T-helper 1 cell treated with Interleukin-12 subunit alpha and Interleukin-12 subunit beta and Interleukin-4 antibody, amounts not matched to agents 30 μg/mL and 1 μg/mL, for 36 hours (primary cell): ENCODE results near the gene CFAP65.

ENCODE experiments used
- H3K27ac Mint-ChIP-seq: one replicate; pipeline ENCODE4 v1.8.0; 2021; ENCODE audit warnings: mild to moderate bottlenecking, mixed read lengths
- H3K27me3 Mint-ChIP-seq: one replicate; pipeline ENCODE4 v1.8.0; 2021; ENCODE audit warnings: low read depth, mixed read lengths
- H3K36me3 Mint-ChIP-seq: one replicate; pipeline ENCODE4 v1.8.0; 2021; ENCODE audit warnings: low read depth, mixed read lengths
- H3K4me1 Mint-ChIP-seq: one replicate; pipeline ENCODE4 v1.8.0; 2021; ENCODE audit warnings: low read depth, mixed read lengths
- H3K4me3 Mint-ChIP-seq: one replicate; pipeline ENCODE4 v1.8.0; 2021; ENCODE audit warnings: mild to moderate bottlenecking, moderate library complexity, mixed read lengths
- H3K9me3 Mint-ChIP-seq: one replicate; pipeline ENCODE4 v1.8.0; 2021; ENCODE audit warnings: mixed read lengths

The CFAP65 gene

GRCh38 chr2:218975060-218975777 lies 66.1 kb downstream of the CFAP65 start:
- Mint-ChIP-seq H3K27me3 (peaks cover 74% of the 10 kb centered on the region), H3K4me1 (peaks cover 2% of the 10 kb centered on the region), H3K4me3 (no peak overlapping the region), H3K36me3 (peaks cover 1% of the 10 kb centered on the region), H3K9me3 (no peaks in the 10 kb centered on the region), H3K27ac (no peak overlapping the region)

DNA sequence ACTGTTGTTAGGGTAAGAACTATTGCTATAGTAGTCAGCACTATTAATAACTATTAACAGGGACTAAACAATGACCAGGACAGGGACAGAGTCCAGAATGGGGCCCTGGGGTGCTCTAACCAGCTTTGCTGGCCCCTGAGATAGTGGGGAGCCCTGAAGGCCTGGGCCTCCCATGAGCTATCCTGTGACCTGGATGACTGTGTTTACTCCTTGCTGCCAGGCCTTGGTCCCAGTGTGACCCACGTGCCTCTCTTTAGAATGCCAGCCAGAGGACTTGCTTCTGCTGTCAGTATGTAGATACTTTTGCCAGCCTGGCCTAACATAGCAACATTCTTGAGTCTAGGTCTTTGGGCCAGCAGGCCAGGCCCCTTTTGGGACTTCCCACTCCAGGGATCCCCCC lies 70.4 kb downstream of the CFAP65 start:
- no peaks in the 10 kb centered on the region for H3K9me3 Mint-ChIP-seq
- no peaks in the 10 kb centered on the region for H3K36me3 Mint-ChIP-seq
- H3K4me3 Mint-ChIP-seq = no peak overlapping the region
- no peaks in the 10 kb centered on the region for H3K4me1 Mint-ChIP-seq
- H3K27me3 Mint-ChIP-seq = peaks cover 57% of the 10 kb centered on the region
- H3K27ac Mint-ChIP-seq = no peak overlapping the region

DNA sequence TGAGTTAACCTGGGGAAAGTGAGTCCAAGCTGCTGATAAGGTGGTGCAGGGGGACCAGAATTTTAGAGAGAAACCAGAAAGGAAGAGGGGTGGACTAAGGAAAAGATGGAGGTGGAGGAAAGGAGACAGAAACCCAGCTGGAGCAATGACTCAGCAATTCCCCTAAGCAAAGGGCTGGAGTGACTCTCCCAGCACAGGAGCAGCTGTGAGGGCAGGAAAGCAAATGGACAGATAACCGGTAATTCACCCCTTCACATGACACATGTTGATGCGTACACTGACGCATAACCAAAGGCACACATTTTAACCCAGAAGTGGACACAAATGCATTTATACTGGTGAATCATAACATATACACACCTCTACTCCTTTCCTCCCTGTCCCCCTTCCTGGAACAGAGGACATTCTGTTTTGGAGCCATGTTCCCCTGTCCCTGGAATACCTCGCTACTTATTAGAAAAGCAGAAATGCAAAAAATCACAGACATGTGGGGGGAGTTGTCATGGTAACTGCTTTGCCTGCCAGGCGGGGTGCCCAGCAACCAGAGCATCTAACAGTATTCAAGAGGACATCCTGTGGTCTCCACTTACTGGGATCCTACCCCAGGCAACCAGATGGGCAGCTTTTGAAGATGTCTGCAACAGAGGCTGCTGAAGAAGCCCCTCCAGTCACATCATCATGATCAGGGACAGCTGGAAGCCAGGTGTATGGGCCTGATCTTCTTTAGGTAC lies 77.1 kb downstream of the CFAP65 start:
- H3K4me1 Mint-ChIP-seq = peaks cover 4% of the 10 kb centered on the region
- no peaks in the 10 kb centered on the region for H3K9me3 Mint-ChIP-seq
- H3K36me3 Mint-ChIP-seq = peaks cover 3% of the 10 kb centered on the region
- H3K4me3 Mint-ChIP-seq = no peak overlapping the region
- no peak overlapping the region for H3K27ac Mint-ChIP-seq
- H3K27me3 Mint-ChIP-seq = peaks cover 60% of the 10 kb centered on the region

GRCh38 chr2:218963601-218964000 lies 77.7 kb downstream of the CFAP65 start:
- Mint-ChIP-seq H3K4me3 (no peak overlapping the region), H3K27me3 (peaks cover 62% of the 10 kb centered on the region), H3K36me3 (peaks cover 3% of the 10 kb centered on the region), H3K9me3 (no peaks in the 10 kb centered on the region), H3K27ac (no peak overlapping the region), H3K4me1 (peaks cover 6% of the 10 kb centered on the region)

DNA sequence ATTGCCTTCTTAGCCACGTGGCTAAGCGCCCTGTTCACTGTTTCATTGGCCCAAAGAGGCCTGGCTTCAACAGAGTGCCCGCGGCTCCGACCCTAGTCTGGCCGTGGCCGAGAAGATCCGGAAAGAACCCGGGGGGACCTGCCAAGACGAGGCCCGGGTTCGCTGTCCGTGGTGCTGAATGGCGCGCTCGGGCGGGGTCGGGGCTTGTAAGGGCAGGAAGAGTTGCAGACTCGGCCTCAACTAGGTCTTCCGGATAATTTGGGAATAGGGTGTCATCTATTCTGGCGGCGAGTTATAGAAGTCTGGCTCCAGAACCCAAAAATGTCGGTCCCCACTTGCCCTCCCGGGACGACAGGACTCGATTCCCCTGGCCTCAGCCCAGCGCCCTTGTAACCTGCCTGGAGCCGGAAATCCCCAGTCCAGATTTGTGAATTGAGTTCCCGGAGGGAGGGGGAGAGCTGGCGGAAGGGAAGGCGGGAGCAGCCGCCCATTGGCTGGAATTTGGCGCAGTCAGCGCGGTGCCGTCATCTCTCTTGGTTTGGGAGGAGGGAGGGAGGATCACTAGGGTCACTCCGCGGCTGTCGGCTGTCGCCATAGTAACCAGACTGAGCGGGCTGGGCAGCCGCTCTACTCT lies 78.3 kb downstream of the CFAP65 start:
- Mint-ChIP-seq H3K27me3 (peaks cover 64% of the 10 kb centered on the region), H3K4me1 (peaks cover 6% of the 10 kb centered on the region), H3K4me3 (no peak overlapping the region), H3K27ac (no peak overlapping the region), H3K36me3 (peaks cover 3% of the 10 kb centered on the region), H3K9me3 (no peaks in the 10 kb centered on the region)

GRCh38 chr2:218961651-218962570 lies 79.4 kb downstream of the CFAP65 start:
- H3K9me3 Mint-ChIP-seq = no peaks in the 10 kb centered on the region

DNA sequence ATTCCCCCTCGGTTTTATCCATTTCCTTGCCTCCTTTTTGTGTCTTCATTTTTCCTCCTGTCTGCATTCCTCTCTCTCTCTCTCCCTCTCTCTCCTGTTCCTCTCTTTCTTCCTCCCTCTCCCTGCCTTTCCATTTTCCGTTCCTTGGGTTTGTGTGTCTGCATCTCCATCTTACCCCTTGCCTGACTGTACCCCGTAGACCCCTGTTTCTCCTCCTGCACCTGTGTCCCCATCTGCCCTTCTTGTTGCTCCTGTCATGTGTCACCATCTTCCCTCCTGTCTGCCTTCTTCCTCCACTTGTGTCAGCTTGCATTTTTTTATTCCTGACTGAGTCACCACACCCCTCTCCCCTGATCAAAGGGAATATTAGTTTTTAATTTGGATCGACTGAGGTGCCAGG lies 80.1 kb downstream of the CFAP65 start:
- Mint-ChIP-seq H3K4me1 (peaks cover 6% of the 10 kb centered on the region), H3K4me3 (no peak overlapping the region), H3K9me3 (no peaks in the 10 kb centered on the region), H3K36me3 (peaks cover 3% of the 10 kb centered on the region), H3K27me3 (peaks cover 78% of the 10 kb centered on the region), H3K27ac (peak overlapping the region; percentile 79)

More at GRCh38 chr2:218961651-218962570, 79.4 kb downstream of the CFAP65 start:
- Mint-ChIP-seq H3K27ac (no peak overlapping the region), H3K27me3 (peaks cover 71% of the 10 kb centered on the region), H3K36me3 (peaks cover 3% of the 10 kb centered on the region), H3K4me1 (peaks cover 6% of the 10 kb centered on the region), H3K4me3 (no peak overlapping the region)

DNA sequence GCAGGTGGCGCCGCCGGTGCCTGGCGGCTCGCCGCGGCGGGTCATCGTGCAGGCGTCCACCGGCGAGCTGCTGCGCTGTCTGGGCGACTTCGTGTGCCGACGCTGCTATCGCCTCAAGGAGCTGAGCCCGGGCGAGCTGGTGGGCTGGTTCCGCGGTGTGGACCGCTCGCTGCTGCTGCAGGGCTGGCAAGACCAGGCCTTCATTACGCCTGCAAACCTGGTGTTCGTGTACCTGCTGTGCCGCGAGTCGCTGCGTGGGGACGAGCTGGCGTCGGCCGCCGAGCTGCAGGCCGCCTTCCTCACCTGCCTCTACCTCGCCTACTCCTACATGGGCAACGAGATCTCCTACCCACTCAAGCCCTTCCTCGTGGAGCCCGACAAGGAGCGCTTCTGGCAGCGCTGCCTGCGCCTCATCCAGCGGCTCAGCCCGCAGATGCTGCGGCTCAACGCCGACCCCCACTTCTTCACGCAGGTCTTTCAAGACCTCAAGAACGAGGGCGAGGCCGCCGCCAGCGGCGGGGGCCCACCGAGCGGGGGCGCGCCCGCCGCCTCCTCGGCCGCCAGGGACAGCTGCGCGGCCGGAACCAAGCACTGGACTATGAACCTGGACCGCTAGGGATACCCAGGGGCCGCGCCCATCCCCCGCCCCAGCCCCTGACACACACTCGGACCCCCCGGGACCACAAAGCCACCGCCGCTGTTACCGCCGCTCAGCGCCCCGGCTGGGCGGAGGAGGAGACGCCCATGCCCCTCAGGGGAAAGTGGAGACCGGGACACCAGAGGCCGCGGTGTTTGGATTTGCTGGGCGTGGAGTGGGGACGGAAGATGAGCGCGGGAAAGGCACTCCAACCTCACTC lies 80.8 kb downstream of the CFAP65 start:
- no peaks in the 10 kb centered on the region for H3K9me3 Mint-ChIP-seq
- H3K4me1 Mint-ChIP-seq = peaks cover 6% of the 10 kb centered on the region
- H3K27ac Mint-ChIP-seq = no peak overlapping the region
- peaks cover 82% of the 10 kb centered on the region for H3K27me3 Mint-ChIP-seq
- peaks cover 3% of the 10 kb centered on the region for H3K36me3 Mint-ChIP-seq
- H3K4me3 Mint-ChIP-seq = no peak overlapping the region

- Mint-ChIP-seq H3K4me3 (no peak overlapping the region), H3K36me3 (peaks cover 3% of the 10 kb centered on the region), H3K9me3 (no peaks in the 10 kb centered on the region), H3K27ac (no peak overlapping the region), H3K4me1 (peaks cover 6% of the 10 kb centered on the region), H3K27me3 (peaks cover 85% of the 10 kb centered on the region)
Measured at GRCh38 chr2:218959761-218960308, 81.5 kb downstream of the CFAP65 start.

GRCh38 chr2:218959141-218959731 lies 82.1 kb downstream of the CFAP65 start, which contains the start of gene CDK5R2:
Gene CDK5R2 (plus strand): TSS chr2:218959666. CDS start chr2:218959821, 155 bp downstream.
- Mint-ChIP-seq H3K27me3 (peaks cover 85% of the 10 kb centered on the region), H3K9me3 (no peaks in the 10 kb centered on the region), H3K27ac (no peak within 1 kb of the TSS), H3K4me1 (peaks cover 6% of the 10 kb centered on the region), H3K36me3 (peaks cover 3% of the 10 kb centered on the region), H3K4me3 (no peak within 1 kb of the TSS)

GRCh38 chr2:218958276-218958675 lies 83.0 kb downstream of the CFAP65 start:
- Mint-ChIP-seq H3K27ac (no peak overlapping the region), H3K4me3 (no peak overlapping the region), H3K9me3 (no peaks in the 10 kb centered on the region), H3K4me1 (peaks cover 6% of the 10 kb centered on the region), H3K36me3 (peaks cover 3% of the 10 kb centered on the region), H3K27me3 (peaks cover 80% of the 10 kb centered on the region)

- Mint-ChIP-seq H3K27me3 (peaks cover 78% of the 10 kb centered on the region), H3K4me3 (no peak overlapping the region), H3K36me3 (peaks cover 3% of the 10 kb centered on the region), H3K4me1 (peaks cover 6% of the 10 kb centered on the region), H3K9me3 (no peaks in the 10 kb centered on the region), H3K27ac (no peak overlapping the region)
Measured at GRCh38 chr2:218957671-218958070, 83.6 kb downstream of the CFAP65 start.

GRCh38 chr2:218956039-218956438 lies 85.3 kb downstream of the CFAP65 start:
- no peak overlapping the region for H3K4me3 Mint-ChIP-seq
- no peak overlapping the region for H3K27ac Mint-ChIP-seq
- H3K27me3 Mint-ChIP-seq = peaks cover 69% of the 10 kb centered on the region
- H3K9me3 Mint-ChIP-seq = no peaks in the 10 kb centered on the region
- H3K4me1 Mint-ChIP-seq = peaks cover 2% of the 10 kb centered on the region
- no peaks in the 10 kb centered on the region for H3K36me3 Mint-ChIP-seq
